ENCODE measurements around the gene TACC2.

DNA sequence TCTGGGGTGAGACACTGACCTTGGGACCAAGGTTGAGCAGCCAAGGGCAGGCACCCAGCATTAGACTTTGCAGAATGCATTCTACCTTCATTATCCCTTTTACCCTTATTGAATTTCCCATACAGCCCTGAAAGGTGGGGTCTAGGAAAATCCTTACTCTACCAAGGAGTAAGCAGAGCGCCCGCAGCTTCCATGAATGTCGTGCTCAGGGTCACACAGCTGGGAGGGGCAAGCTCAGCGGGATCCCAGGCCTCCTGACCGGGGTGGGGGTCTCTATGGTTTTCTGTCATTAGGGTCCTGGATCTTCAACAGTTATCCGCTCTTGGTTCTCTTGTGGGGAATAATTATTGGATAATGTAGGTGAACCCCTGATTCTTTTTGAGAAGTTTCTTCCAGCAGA, 251.4 kb downstream of the TACC2 start:
- TF ChIP-seq, protein P1, sequence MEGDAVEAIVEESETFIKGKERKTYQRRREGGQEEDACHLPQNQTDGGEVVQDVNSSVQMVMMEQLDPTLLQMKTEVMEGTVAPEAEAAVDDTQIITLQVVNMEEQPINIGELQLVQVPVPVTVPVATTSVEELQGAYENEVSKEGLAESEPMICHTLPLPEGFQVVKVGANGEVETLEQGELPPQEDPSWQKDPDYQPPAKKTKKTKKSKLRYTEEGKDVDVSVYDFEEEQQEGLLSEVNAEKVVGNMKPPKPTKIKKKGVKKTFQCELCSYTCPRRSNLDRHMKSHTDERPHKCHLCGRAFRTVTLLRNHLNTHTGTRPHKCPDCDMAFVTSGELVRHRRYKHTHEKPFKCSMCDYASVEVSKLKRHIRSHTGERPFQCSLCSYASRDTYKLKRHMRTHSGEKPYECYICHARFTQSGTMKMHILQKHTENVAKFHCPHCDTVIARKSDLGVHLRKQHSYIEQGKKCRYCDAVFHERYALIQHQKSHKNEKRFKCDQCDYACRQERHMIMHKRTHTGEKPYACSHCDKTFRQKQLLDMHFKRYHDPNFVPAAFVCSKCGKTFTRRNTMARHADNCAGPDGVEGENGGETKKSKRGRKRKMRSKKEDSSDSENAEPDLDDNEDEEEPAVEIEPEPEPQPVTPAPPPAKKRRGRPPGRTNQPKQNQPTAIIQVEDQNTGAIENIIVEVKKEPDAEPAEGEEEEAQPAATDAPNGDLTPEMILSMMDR (IDR thresholded peaks at IDR 0.05) = no peak
- TF ChIP-seq POLR2A (IDR thresholded peaks at IDR 0.05) = no peak

All from lower leg skin (tissue), 3 donors.